Measurements from ENCODE around the gene FAM171A1. TPM values are rescaled to one million over a fixed set of nuclear protein-coding genes. Genes with fewer than 3 reads are reported as not detected.
"Not testable (repeated sequence)": the region's sequence is repeated elsewhere in the genome, so short reads cannot be mapped to it uniquely, and the experiment has no call there.

FAM171A1 gene
- total RNA-seq, 2 donors from 2014 or later: 0.24 to 0.47 TPM

DNA sequence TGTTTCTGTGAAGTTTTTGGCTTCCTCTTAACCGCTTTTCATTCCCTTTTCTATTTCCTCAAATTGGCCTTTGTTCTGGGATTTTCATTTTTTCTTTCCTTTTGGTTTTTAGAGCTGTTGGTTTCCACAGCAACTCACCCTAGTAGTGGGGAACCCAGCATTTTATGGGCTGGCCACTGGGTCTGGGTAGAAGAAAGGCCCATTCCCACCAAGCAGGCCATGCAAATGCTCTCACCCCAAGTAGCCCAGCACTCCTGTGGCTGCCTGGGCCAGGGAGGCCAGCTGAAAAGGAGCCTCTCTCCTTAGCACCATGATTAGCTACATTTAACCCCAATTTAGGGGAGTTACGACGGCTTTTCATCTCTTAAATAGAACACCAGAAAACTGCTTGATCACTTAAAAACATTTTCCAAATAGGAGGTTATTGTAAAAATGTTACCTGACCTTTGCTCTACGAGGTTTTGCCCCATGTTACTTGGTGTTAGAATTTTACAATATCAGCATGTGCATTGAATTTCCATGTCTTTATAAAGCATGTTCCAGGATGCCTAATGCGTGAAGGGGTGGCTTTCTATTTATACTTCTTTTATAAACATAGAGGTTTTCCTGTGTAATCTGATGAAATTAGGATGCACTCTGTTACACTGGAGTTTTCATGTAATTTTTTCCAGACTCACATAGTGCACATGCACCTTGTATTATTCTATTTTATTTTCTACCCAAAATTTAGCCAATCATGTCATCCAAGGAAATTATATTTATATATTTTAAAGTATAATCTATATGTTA, 75.4 kb downstream of the FAM171A1 start:
- Mint-ChIP-seq H3K4me3 (no peak overlapping the region), H3K27ac (no peak overlapping the region), H3K9me3 (no peaks in the 10 kb centered on the region), H3K36me3 (no peaks in the 10 kb centered on the region), H3K27me3 (peaks cover 17 to 26% of the 10 kb centered on the region in 2 donors), H3K4me1 (ENCODE audit: low read depth in 2 of 2) (no peaks in the 10 kb centered on the region)
- no peak for DNase-seq (ENCODE audit: low spot score)
- ATAC-seq: no peak

GRCh38 chr10:15293862-15294842, 76.9 kb downstream of the FAM171A1 start:
- Mint-ChIP-seq H3K9me3 (no peaks in the 10 kb centered on the region), H3K4me1 (ENCODE audit: low read depth in 2 of 2) (no peaks in the 10 kb centered on the region), H3K4me3 (no peak overlapping the region), H3K27ac (no peak overlapping the region), H3K36me3 (no peaks in the 10 kb centered on the region), H3K27me3 (peaks cover 17 to 24% of the 10 kb centered on the region in 2 donors)
- DNase-seq (ENCODE audit: low spot score) (no peak), ATAC-seq (no peak)

GRCh38 chr10:15290671-15291070, 80.4 kb downstream of the FAM171A1 start:
- no peak overlapping the region for H3K27ac Mint-ChIP-seq
- no peaks in the 10 kb centered on the region for H3K36me3 Mint-ChIP-seq
- H3K9me3 Mint-ChIP-seq: no peaks in the 10 kb centered on the region
- no peak for DNase-seq (ENCODE audit: low spot score)
- no peak for ATAC-seq
- H3K27me3 Mint-ChIP-seq: peaks cover 14 to 18% of the 10 kb centered on the region in 2 donors
- H3K4me1 Mint-ChIP-seq (ENCODE audit: low read depth in 2 of 2): no peaks in the 10 kb centered on the region
- H3K4me3 Mint-ChIP-seq: no peak overlapping the region

GRCh38 chr10:15290150-15290549, 80.9 kb downstream of the FAM171A1 start:
- Mint-ChIP-seq H3K4me3 (no peak overlapping the region), H3K27me3 (peaks cover 13 to 14% of the 10 kb centered on the region in 2 donors), H3K4me1 (ENCODE audit: low read depth in 2 of 2) (no peaks in the 10 kb centered on the region), H3K36me3 (no peaks in the 10 kb centered on the region), H3K27ac (no peak overlapping the region), H3K9me3 (no peaks in the 10 kb centered on the region)
- no peak for DNase-seq (ENCODE audit: low spot score)
- no peak for ATAC-seq

DNA sequence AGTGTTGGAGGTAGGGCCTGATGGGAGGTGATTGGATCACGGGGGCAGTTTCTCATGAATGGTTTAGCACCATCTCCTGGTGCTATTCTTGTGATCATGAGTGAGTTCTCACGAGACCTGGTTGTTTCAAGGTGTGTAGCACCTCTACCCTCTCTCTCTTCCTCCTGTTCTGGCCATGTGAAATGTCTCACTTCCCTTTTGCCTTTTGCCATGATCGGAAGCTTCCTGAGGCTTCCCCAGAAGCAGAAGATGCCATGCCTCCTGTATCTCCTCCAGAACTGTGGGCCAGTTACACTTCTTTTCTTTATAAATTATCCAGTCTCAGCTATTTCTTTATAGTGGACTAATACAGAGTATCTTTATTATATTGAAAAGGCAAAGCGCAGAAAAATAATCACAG, 90.1 kb downstream of the FAM171A1 start:
- H3K4me3 Mint-ChIP-seq: no peak overlapping the region
- H3K36me3 Mint-ChIP-seq: no peaks in the 10 kb centered on the region
- no peaks in the 10 kb centered on the region for H3K9me3 Mint-ChIP-seq
- DNase-seq (ENCODE audit: low spot score) (no peak), ATAC-seq (no peak)
- no peaks in the 10 kb centered on the region for H3K27me3 Mint-ChIP-seq
- no peak overlapping the region for H3K27ac Mint-ChIP-seq
- H3K4me1 Mint-ChIP-seq (ENCODE audit: low read depth in 2 of 2): no peaks in the 10 kb centered on the region

- DNase-seq (ENCODE audit: low spot score): no peak
- Mint-ChIP-seq H3K9me3 (no peaks in the 10 kb centered on the region), H3K27me3 (no peaks in the 10 kb centered on the region), H3K36me3 (no peaks in the 10 kb centered on the region), H3K4me3 (no peak overlapping the region), H3K4me1 (ENCODE audit: low read depth in 2 of 2) (no peaks in the 10 kb centered on the region), H3K27ac (no peak overlapping the region)
- ATAC-seq: no peak
These were observed 90.6 kb downstream of the FAM171A1 start for GRCh38 chr10:15280462-15280861.

GRCh38 chr10:15279236-15279635, 91.9 kb downstream of the FAM171A1 start:
- peaks cover 3 to 4% of the 10 kb centered on the region in 2 donors for H3K27me3 Mint-ChIP-seq
- H3K9me3 Mint-ChIP-seq: peaks cover 3% of the 10 kb centered on the region
- no peaks in the 10 kb centered on the region for H3K36me3 Mint-ChIP-seq
- H3K27ac Mint-ChIP-seq: no peak overlapping the region
- H3K4me3 Mint-ChIP-seq: no peak overlapping the region
- DNase-seq (ENCODE audit: low spot score): no peak
- H3K4me1 Mint-ChIP-seq (ENCODE audit: low read depth in 2 of 2): no peaks in the 10 kb centered on the region
- ATAC-seq: no peak

- ATAC-seq (no peak), DNase-seq (ENCODE audit: low spot score) (no peak)
- Mint-ChIP-seq H3K4me1 (ENCODE audit: low read depth in 2 of 2) (no peaks in the 10 kb centered on the region), H3K4me3 (no peak overlapping the region), H3K9me3 (peaks cover 3% of the 10 kb centered on the region), H3K27me3 (peaks cover 7 to 8% of the 10 kb centered on the region in 2 donors), H3K36me3 (no peaks in the 10 kb centered on the region), H3K27ac (no peak overlapping the region)
These were observed 92.3 kb downstream of the FAM171A1 start for GRCh38 chr10:15278786-15279185.

GRCh38 chr10:15276039-15276438, 95.0 kb downstream of the FAM171A1 start:
- H3K27me3 Mint-ChIP-seq: peaks cover 20 to 31% of the 10 kb centered on the region in 2 donors
- not testable (repeated sequence) for H3K4me3 Mint-ChIP-seq; H3K27ac Mint-ChIP-seq; ATAC-seq; H3K9me3 Mint-ChIP-seq; DNase-seq (ENCODE audit: low spot score); H3K4me1 Mint-ChIP-seq (ENCODE audit: low read depth in 2 of 2); H3K36me3 Mint-ChIP-seq

GRCh38 chr10:15269838-15270237, 101.3 kb downstream of the FAM171A1 start:
- not testable (repeated sequence) for H3K27ac Mint-ChIP-seq; ATAC-seq; DNase-seq (ENCODE audit: low spot score); H3K4me1 Mint-ChIP-seq (ENCODE audit: low read depth in 2 of 2); H3K4me3 Mint-ChIP-seq; H3K9me3 Mint-ChIP-seq; H3K36me3 Mint-ChIP-seq
- H3K27me3 Mint-ChIP-seq: peaks cover 24 to 39% of the 10 kb centered on the region in 2 donors

GRCh38 chr10:15267496-15267895, 103.6 kb downstream of the FAM171A1 start:
- ATAC-seq (no peak), DNase-seq (ENCODE audit: low spot score) (no peak)
- peaks cover 4% of the 10 kb centered on the region for H3K36me3 Mint-ChIP-seq
- no peak overlapping the region for H3K27ac Mint-ChIP-seq
- H3K9me3 Mint-ChIP-seq: peaks cover 3% of the 10 kb centered on the region
- H3K27me3 Mint-ChIP-seq: peaks cover 11 to 20% of the 10 kb centered on the region in 2 donors
- no peaks in the 10 kb centered on the region for H3K4me1 Mint-ChIP-seq (ENCODE audit: low read depth in 2 of 2)
- no peak overlapping the region for H3K4me3 Mint-ChIP-seq

DNA sequence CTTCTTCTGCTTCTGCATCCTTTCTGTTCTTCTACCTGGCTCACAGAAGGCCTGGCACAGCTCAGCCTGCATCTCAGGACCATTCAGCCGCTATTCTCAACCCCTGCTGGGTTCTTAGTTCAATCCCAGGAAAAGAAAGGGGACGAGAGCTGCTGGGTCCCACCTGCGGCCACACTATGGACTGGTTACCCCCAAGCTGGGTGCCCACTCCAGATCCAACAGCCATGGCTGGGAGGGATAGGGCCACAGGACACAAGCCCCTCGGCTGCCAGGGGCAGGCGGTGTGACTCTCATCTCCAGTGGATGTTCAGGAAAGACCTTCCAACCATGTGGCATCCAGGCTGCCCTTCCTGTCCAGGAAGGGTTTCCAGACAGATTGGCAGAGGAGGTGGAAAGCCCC, 105.0 kb downstream of the FAM171A1 start:
- no peak overlapping the region for H3K4me3 Mint-ChIP-seq
- ATAC-seq (no peak), DNase-seq (ENCODE audit: low spot score) (no peak)
- H3K27me3 Mint-ChIP-seq: peaks cover 4 to 9% of the 10 kb centered on the region in 2 donors
- no peak overlapping the region for H3K27ac Mint-ChIP-seq
- peaks cover 4% of the 10 kb centered on the region for H3K36me3 Mint-ChIP-seq
- peaks cover 3% of the 10 kb centered on the region for H3K9me3 Mint-ChIP-seq
- H3K4me1 Mint-ChIP-seq (ENCODE audit: low read depth in 2 of 2): no peaks in the 10 kb centered on the region

DNA sequence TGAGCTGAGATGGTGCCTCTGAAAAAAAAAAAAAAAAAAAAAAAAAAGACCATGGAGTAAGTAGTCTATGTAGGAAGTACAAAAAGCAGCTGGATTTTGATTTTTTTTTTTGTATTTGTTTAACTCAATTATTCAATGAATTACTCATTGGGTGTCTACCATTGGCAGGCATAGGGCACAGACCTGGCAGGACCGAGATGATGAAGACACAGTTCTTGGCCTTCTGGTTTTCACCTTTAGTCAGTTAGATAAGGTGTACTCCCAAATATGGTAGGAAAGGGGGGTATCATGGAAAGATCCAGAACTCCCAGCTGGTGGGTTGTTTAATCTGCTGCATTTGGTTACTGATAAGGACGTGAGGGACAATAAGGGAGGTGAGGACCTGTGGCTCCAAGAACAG, 105.5 kb downstream of the FAM171A1 start:
- Mint-ChIP-seq H3K27ac (no peak overlapping the region), H3K4me3 (no peak overlapping the region), H3K36me3 (peaks cover 4% of the 10 kb centered on the region), H3K9me3 (peaks cover 3% of the 10 kb centered on the region), H3K4me1 (ENCODE audit: low read depth in 2 of 2) (no peaks in the 10 kb centered on the region), H3K27me3 (peaks cover 2 to 4% of the 10 kb centered on the region in 2 donors)
- no peak for DNase-seq (ENCODE audit: low spot score)
- ATAC-seq: no peak

GRCh38 chr10:15265056-15265455, 106.0 kb downstream of the FAM171A1 start:
- peaks cover 3% of the 10 kb centered on the region for H3K9me3 Mint-ChIP-seq
- peaks cover 4% of the 10 kb centered on the region for H3K36me3 Mint-ChIP-seq
- H3K27me3 Mint-ChIP-seq: peaks cover 2 to 4% of the 10 kb centered on the region in 2 donors
- no peak overlapping the region for H3K27ac Mint-ChIP-seq
- no peaks in the 10 kb centered on the region for H3K4me1 Mint-ChIP-seq (ENCODE audit: low read depth in 2 of 2)
- DNase-seq (ENCODE audit: low spot score) (no peak), ATAC-seq (no peak)
- no peak overlapping the region for H3K4me3 Mint-ChIP-seq
